Stomach (tissue), 4 donors: ENCODE data around the gene STIP1.

Experiments
- EP300 ChIP-seq: sonication (generic); formaldehyde crosslinking; IDR thresholded peaks from one replicate; pipeline ENCODE4 v1.6.1; 2017; ENCODE audit warnings: antibody characterized with exemption
- POLR2A ChIP-seq, 4 donors: fragments of 450-650 bp; IDR thresholded peaks; one replicate each; pipeline ENCODE4 v1.6.1; 2016; ENCODE audit warnings: antibody characterized with exemption in 4 of 4, control low read depth in 2 of 4, mild to moderate bottlenecking in 1 of 4, moderate library complexity in 1 of 4
- POLR2AphosphoS5 ChIP-seq, 3 donors: sonication (generic); formaldehyde crosslinking; IDR thresholded peaks; one replicate each; pipeline ENCODE4 v1.6.1; 2016; ENCODE audit warnings: antibody characterized with exemption in 3 of 3
- TF ChIP-seq, protein P1 (sequence below), 7 experiments: fragments of 450-650 bp in 4 of 7; fragments of 200-600 bp in 3 of 7; sonication (generic) in 3 of 7; IDR thresholded peaks; one replicate each; pipeline ENCODE4 v1.5.1; 2016 to 2019; ENCODE audit warnings: antibody characterized with exemption in 7 of 7, control low read depth in 2 of 7, mild to moderate bottlenecking in 1 of 7

DNA sequence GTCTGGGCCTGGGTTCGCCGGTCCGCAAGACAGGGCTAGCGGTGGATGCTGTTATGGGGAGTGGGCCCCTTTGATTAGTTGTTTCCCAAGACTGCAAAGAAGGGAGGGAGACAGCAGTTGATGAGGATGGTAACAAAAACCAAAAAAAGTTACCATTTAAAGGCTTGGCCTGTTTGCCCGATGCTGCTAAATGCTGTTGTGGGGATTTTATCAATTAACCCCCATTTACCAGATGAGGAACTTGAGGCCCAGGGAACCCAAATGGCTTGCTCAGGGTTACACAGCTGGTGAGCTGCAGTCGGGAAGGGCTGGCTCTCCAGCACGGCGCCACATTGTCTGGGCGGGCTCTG, 36.7 kb downstream of the STIP1 start:
- TF ChIP-seq, protein P1, sequence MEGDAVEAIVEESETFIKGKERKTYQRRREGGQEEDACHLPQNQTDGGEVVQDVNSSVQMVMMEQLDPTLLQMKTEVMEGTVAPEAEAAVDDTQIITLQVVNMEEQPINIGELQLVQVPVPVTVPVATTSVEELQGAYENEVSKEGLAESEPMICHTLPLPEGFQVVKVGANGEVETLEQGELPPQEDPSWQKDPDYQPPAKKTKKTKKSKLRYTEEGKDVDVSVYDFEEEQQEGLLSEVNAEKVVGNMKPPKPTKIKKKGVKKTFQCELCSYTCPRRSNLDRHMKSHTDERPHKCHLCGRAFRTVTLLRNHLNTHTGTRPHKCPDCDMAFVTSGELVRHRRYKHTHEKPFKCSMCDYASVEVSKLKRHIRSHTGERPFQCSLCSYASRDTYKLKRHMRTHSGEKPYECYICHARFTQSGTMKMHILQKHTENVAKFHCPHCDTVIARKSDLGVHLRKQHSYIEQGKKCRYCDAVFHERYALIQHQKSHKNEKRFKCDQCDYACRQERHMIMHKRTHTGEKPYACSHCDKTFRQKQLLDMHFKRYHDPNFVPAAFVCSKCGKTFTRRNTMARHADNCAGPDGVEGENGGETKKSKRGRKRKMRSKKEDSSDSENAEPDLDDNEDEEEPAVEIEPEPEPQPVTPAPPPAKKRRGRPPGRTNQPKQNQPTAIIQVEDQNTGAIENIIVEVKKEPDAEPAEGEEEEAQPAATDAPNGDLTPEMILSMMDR (IDR thresholded peaks at IDR 0.05) = no peak
- no peak for TF ChIP-seq EP300
- no peak for TF ChIP-seq POLR2A (IDR thresholded peaks at IDR 0.05)
- no peak for TF ChIP-seq POLR2AphosphoS5 (IDR thresholded peaks at IDR 0.05)
